ENCODE results near the gene UGT1A8.

GRCh38 chr2:233713262-233713615, 95.8 kb downstream of the UGT1A8 start:
- TF ChIP-seq CTCF (IDR thresholded peaks at IDR 0.05) = no peak
- TF ChIP-seq POLR2A (IDR thresholded peaks at IDR 0.05) = no peak

Measured in heart left ventricle (tissue), 13 donors.